ENCODE results near the gene ACSL3.

ACSL3 gene

GRCh38 chr2:222827417-222827816 is 33.4 kb upstream of the ACSL3 start:
- TF ChIP-seq ZFX (IDR thresholded peaks at IDR 0.05; ENCODE audit: borderline replicate concordance) = no peak
- TF ChIP-seq CTCF (IDR thresholded peaks at IDR 0.05) = no peak
- H3K27ac ChIP-seq = no peak overlapping the region

- TF ChIP-seq CTCF (IDR thresholded peaks at IDR 0.05) (no peak), ZFX (IDR thresholded peaks at IDR 0.05; ENCODE audit: borderline replicate concordance) (no peak)
- H3K27ac ChIP-seq = no peak overlapping the region
These were observed 32.3 kb upstream of the ACSL3 start for GRCh38 chr2:222828572-222828971.

- no peak overlapping the region for H3K27ac ChIP-seq
- no peak for TF ChIP-seq CTCF (IDR thresholded peaks at IDR 0.05)
- TF ChIP-seq ZFX (IDR thresholded peaks at IDR 0.05; ENCODE audit: borderline replicate concordance) = no peak
These were observed 30.7 kb upstream of the ACSL3 start for GRCh38 chr2:222830164-222830563.

GRCh38 chr2:222833410-222833809 is 27.4 kb upstream of the ACSL3 start:
- no peak for TF ChIP-seq CTCF (IDR thresholded peaks at IDR 0.05)
- TF ChIP-seq ZFX (IDR thresholded peaks at IDR 0.05; ENCODE audit: borderline replicate concordance) = no peak
- H3K27ac ChIP-seq = no peak overlapping the region

GRCh38 chr2:222835143-222835822 is 25.6 kb upstream of the ACSL3 start:
- no peak overlapping the region for H3K27ac ChIP-seq
- no peak for TF ChIP-seq CTCF (IDR thresholded peaks at IDR 0.05)
- no peak for TF ChIP-seq ZFX (IDR thresholded peaks at IDR 0.05; ENCODE audit: borderline replicate concordance)

- TF ChIP-seq ZFX (IDR thresholded peaks at IDR 0.05; ENCODE audit: borderline replicate concordance) (no peak), CTCF (IDR thresholded peaks at IDR 0.05) (no peak)
These were observed 25.0 kb upstream of the ACSL3 start for GRCh38 chr2:222835823-222836151.

GRCh38 chr2:222837643-222838056 is 23.2 kb upstream of the ACSL3 start:
- H3K27ac ChIP-seq = no peak overlapping the region

More at GRCh38 chr2:222835823-222836151, 25.0 kb upstream of the ACSL3 start:
- no peak overlapping the region for H3K27ac ChIP-seq

More at GRCh38 chr2:222837643-222838056, 23.2 kb upstream of the ACSL3 start:
- TF ChIP-seq ZFX (IDR thresholded peaks at IDR 0.05; ENCODE audit: borderline replicate concordance) (no peak), CTCF (IDR thresholded peaks at IDR 0.05) (no peak)
